GM12875 (cell line): ENCODE results near the gene CHRNA9.
A peak's percentile ranks its signal among the peaks of the same experiment; 100 is the strongest.

Experiments
- H3K4me3 ChIP-seq: one replicate; pipeline ENCODE4 v1.5.1; 2011; ENCODE audit warnings: low read depth, low read length, control low read depth
- TF ChIP-seq, protein P1 (sequence below): IDR thresholded peaks from 2 replicates; pipeline ENCODE4 v1.5.1; 2011; ENCODE audit warnings: low read depth, mild to moderate bottlenecking, control low read depth, inconsistent platforms, low read length, moderate library complexity, borderline replicate concordance; ENCODE audit not compliant: insufficient read depth

CHRNA9 gene

DNA sequence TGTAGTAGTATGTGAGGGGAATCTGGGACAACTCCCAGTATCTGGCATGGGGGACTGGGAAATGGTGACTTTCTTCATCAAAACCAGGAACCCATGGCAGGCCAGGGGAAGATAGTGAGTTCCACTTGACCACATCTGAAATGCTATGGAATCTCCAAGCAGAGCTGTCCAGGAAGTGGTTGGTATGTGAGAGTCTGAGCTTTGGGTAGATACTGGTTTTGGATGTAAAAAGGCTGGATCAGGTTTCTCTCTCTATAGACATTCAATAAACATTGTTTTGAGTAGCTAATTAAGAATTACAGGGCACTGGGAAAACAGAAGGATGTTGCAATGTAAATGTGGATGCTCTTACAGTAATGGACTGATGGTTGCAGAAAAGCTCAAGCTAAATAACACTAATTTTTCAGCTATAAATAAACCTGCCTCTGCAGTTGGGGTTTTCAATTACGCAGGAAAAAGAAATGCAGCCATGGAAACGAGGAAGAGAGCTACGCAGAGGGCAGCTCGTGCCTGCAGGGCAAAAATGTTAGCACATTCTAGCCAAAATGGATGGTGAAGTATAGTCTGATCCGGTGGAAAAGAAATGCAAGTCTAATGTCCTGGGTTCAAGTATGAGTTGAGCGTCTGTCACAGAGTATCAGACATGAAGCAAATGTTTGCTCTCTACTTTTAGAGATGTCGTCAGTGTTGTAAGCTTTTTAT is 13.4 kb upstream of the CHRNA9 start:
- TF ChIP-seq, protein P1, sequence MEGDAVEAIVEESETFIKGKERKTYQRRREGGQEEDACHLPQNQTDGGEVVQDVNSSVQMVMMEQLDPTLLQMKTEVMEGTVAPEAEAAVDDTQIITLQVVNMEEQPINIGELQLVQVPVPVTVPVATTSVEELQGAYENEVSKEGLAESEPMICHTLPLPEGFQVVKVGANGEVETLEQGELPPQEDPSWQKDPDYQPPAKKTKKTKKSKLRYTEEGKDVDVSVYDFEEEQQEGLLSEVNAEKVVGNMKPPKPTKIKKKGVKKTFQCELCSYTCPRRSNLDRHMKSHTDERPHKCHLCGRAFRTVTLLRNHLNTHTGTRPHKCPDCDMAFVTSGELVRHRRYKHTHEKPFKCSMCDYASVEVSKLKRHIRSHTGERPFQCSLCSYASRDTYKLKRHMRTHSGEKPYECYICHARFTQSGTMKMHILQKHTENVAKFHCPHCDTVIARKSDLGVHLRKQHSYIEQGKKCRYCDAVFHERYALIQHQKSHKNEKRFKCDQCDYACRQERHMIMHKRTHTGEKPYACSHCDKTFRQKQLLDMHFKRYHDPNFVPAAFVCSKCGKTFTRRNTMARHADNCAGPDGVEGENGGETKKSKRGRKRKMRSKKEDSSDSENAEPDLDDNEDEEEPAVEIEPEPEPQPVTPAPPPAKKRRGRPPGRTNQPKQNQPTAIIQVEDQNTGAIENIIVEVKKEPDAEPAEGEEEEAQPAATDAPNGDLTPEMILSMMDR: no peak
- H3K4me3 ChIP-seq: no peak overlapping the region

DNA sequence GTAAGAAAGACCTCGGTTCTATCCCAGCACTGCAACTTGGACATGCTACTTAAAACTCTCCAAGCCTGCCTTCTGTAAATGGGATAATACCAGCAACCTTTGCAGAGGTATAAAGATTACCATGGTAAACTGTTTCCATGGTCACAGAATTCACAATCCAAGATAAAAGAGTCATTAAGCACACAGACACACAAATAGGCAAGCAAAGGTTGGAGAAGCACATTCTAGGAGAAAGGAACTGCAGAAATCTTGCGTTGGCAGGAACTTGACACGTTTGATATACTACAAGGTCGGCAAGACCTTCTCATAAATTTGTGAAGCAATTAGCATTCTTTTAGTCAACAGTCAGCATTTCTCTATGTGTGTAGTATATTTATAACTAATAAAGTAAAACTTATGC is 12.3 kb upstream of the CHRNA9 start:
- TF ChIP-seq, protein P1: no peak
- no peak overlapping the region for H3K4me3 ChIP-seq

DNA sequence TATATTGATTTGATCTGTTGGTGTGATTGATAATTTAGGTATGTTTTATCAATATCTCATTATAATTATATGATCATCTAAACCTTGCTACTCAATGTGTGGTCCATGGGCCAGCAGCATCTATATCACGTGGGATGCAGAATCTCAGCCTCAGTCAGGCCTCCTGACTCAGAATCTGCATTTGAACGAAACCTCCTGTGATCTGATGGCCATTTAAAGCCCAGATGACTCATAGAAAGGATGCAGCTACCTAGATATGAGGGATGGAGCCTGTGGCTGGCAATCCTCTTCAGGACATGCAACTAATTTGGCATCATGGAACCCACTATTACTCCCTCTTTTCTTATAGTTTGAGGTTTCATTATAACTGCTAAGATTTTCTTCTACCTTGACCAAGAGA is 11.3 kb upstream of the CHRNA9 start:
- H3K4me3 ChIP-seq: no peak overlapping the region
- TF ChIP-seq, protein P1: no peak

DNA sequence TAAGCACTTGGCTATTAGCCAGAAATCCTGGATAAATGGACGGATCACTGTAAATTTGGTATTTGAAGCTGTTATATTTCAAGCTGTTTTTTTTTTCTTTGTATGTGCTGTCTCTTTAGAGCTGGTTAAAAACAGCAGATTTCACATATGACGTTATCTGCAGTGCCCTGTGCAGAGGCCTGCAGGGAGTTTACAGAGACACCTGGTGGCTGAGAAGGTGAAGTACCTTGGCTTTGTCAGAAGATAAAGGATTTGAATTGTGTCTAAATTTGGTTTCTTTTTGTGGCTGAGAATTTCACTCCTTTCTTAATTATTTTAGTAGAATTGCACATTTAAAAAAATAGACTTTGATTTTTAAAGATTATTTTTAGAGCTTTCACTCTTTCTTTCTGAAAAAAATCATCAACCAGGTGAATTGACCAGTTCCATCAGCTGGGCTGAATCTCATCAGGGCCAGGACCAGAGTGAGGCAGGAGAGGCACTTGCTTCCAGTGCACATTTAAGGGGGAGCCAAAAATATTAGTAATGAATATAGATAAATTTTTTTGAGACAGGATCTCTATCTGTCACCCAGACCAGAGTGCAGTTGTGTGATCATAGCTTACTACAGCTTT is 9.6 kb upstream of the CHRNA9 start:
- H3K4me3 ChIP-seq: no peak overlapping the region
- TF ChIP-seq, protein P1: peak; percentile 82

DNA sequence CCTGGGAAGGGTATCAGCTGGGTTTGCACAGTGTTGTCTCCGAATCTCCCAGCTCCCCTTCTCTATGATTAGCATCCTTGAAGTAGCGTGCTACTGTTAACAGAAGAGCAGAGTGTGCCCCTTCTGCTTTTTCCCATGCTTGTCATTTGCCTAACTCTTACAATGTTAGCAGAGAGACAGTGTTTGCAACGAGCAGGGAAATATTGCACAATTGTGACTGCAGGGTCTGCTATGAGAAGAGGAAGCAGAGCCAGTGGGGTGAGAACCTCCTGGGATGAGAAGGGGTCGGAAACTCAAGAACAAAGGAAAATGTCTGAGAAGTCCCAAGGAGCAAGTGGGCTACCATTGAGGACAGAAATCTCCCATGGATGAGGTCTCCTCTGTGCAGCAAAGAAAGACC is 7.8 kb upstream of the CHRNA9 start:
- H3K4me3 ChIP-seq: no peak overlapping the region
- TF ChIP-seq, protein P1: no peak

DNA sequence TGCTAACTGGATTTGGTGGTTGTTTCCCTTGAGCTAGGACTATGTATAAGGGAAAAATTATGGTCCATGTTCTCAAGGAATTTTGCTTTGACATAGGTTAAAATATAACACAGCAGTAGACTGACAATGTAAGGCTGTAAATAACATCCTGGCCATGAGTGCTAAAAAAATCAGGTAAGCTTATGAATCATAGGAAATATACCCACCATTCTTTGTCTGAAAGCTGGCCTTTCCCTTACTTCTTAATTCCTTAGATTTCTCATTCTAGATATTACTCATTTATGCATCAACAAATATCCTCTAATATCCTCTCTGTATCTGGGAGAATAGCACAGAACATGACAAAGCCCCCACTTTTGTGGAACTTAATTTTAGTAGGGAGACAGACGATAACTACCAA is 6.8 kb upstream of the CHRNA9 start:
- H3K4me3 ChIP-seq: no peak overlapping the region
- TF ChIP-seq, protein P1: no peak

DNA sequence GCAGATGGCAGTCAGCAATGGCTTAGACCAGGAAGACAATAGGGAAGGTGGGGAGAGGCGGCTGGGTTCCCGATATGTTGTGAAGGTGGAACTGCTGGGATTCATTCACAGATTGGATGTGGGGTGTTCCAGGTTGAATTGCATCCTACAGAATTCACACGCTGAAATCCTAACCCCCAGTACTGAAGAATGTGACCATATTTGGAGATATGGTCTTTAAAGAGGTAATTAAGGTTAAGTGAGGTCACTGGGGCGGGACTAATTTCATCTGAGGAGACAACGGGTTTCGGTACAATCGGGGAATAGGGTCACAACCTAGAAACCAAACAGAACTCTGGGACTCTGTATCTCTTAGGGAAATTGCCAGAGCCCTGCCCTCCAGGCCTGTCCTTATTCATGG is 5.3 kb upstream of the CHRNA9 start:
- TF ChIP-seq, protein P1: no peak
- H3K4me3 ChIP-seq: no peak overlapping the region
